Measurements from ENCODE around the gene CAPZA1.

GRCh38 chr1:112628516-112628915 lies 8.9 kb downstream of the CAPZA1 start:
- TF ChIP-seq CTCF (IDR thresholded peaks at IDR 0.05; ENCODE audit: poor library complexity) (no peak), EZH2 (IDR thresholded peaks at IDR 0.05; ENCODE audit: borderline replicate concordance) (no peak), EZH2phosphoT487 (IDR thresholded peaks at IDR 0.05; ENCODE audit: low read depth, severe bottlenecking, unreplicated experiment) (no peak)

All from hepatocyte (in vitro differentiated cells).